SK-N-MC (cell line): ENCODE data around the gene PDCL3.

ENCODE experiments used
- EZH2 ChIP-seq: fragments of 200-600 bp; sonication (generic); IDR thresholded peaks from one replicate; pipeline ENCODE4 v1.6.1; 2017; ENCODE audit warnings: antibody characterized with exemption
- FOXP2 ChIP-seq: optimal IDR thresholded peaks from 2 replicates; pipeline ENCODE3; 2011; ENCODE audit warnings: mild to moderate bottlenecking, moderate library complexity; ENCODE audit not compliant: insufficient read depth; ENCODE audit errors: extremely low read length, control extremely low read depth
- POLR2AphosphoS5 ChIP-seq: IDR thresholded peaks from 2 replicates; pipeline ENCODE4 v1.6.1; 2012; ENCODE audit warnings: mild to moderate bottlenecking, low read depth, low read length, borderline replicate concordance

DNA sequence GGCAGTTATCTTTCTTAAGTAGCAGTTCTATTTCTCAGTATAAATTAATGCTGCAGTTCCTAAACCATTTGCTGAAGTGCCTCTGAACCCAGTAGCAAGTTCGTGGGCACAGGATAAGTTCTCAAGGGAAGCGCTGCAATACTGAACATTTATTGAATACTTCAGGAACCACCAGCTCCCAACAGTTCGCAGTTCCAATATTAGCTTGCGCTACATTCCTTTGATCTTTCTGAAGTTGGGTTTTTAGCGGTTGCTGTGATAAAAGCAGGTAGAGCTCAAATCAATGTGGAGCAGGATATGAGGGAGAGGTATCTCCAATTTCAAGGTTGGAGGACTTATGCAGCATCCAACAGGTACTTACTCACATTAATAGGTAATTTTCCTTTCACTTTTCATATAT is 33.7 kb downstream of the PDCL3 start:
- TF ChIP-seq POLR2AphosphoS5 (no peak), EZH2 (no peak), FOXP2 (no peak)
